Measurements from ENCODE around the gene CSPG5.

Gene CSPG5

DNA sequence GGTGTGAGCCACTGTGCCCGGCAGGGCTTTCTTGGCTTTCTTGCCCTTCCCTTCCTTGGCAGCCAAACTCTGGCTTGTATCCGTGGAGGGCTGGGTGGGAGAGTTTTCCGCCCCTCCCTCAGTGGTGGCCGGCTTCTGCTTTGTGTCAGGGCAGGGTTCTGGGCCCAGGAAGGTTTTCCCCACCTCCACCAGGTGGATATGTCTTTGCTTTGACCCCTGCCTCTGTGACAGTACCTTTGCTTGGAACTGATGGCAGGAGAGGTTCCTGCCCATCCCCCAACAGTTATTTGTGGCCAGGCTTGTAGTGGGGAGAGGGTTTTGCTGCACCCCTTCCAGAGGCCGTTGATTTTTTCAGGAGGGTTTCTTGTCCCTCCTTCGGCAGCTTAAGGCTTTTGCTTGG lies 24.3 kb downstream of the CSPG5 start:
- TF ChIP-seq, protein P1, sequence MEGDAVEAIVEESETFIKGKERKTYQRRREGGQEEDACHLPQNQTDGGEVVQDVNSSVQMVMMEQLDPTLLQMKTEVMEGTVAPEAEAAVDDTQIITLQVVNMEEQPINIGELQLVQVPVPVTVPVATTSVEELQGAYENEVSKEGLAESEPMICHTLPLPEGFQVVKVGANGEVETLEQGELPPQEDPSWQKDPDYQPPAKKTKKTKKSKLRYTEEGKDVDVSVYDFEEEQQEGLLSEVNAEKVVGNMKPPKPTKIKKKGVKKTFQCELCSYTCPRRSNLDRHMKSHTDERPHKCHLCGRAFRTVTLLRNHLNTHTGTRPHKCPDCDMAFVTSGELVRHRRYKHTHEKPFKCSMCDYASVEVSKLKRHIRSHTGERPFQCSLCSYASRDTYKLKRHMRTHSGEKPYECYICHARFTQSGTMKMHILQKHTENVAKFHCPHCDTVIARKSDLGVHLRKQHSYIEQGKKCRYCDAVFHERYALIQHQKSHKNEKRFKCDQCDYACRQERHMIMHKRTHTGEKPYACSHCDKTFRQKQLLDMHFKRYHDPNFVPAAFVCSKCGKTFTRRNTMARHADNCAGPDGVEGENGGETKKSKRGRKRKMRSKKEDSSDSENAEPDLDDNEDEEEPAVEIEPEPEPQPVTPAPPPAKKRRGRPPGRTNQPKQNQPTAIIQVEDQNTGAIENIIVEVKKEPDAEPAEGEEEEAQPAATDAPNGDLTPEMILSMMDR (IDR thresholded peaks at IDR 0.05) = no peak

DNA sequence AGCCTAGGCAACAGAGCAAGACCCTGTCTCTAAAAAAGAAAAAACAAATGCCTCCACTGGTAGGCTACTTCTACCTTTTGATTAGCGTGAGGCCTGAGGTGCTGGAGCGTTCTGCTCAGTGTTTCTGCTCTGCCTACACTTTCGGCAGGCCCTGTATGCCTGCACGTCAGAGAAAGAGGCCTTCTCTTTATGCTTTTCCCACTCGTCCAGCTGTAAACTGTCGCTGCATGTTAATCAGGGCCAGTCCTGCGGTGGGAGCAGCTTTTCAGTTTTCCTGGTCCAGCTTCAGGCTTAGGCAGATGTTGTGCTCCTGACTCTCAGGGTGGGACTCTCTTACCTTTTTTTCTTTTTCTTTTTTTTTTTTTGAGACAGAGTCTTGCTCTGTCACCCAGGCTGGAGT lies 25.3 kb downstream of the CSPG5 start:
- TF ChIP-seq, protein P1 (IDR thresholded peaks at IDR 0.05) = no peak

DNA sequence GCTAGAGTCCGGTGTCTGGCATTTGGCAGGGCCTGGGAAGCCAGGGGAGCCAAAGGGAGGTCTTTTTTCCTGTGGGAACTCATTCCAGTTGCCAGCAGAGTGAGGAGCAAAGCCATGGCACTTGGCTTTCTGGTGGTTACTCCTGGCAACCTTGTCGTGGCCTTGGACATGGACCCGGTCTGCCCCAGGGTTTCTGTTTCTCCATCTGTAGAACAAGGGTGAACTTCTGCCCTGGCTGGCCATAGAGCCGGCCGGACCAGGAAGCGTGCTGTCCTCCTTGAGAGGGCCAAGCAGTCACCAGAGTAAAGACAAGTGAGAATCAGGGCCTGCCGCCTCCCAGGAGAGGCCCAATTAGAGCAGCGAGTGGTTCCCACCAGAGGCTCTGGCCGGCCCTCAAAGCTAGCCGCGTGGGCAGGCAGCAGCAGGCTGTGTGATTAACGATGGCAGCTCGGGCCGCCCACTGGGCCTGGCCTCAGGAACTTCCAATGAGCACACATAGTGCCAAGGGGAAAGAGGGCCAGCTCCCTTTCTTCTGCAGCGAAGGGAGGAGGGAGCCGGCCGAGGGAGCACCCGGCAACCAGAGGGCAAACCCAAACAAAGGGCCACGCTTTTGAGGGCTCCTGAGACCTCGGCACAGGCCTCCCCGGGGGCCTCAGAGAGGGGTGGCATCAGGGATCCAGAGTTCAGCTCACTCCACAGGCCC lies 36.0 kb downstream of the CSPG5 start:
- TF ChIP-seq, protein P1 (IDR thresholded peaks at IDR 0.05) = no peak

DNA sequence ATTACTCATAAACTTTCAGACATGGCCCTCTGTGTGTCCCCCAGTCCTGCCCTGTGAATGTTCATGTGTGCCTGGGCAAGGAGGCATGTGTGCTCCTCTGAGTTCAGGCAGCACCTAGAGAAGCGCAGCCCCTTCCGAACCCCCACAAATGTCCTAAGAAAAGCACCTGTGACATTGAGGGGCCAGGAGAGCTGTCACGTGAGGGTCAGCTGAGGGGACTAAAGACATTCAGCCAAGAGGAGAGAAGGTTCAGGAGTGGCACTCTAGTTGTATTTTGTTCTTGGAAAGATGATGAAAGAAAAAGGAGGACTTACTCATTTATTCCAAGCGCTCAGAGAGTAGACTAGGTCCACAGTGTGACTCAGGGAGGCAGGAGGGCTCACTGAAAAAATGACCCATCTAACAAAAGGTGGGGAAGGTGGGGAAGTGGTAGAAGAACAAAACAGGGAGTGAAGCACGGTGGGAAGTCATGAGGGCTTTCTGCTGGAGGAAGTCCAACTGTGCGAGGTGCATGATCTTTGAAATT lies 37.0 kb downstream of the CSPG5 start:
- TF ChIP-seq, protein P1 (IDR thresholded peaks at IDR 0.05) = no peak

DNA sequence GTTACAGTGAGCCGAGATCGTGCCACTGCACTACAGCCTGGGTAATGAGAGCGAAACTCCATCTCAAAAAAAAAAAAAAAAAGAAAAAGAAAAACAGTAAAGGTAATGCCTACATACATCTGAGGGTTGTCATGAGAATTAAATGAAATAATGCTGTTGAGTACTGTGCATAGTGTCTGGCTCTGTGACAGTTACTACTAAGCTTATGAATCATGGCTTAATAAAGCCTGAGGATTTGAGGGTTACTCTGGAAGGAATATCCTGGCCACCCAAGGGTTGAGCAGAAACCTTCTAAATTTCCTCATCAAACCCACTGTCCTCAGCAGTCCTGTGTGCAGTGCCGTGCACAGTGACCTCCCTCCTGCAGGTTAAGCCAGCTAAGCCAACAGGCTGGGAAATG lies 38.4 kb downstream of the CSPG5 start:
- TF ChIP-seq, protein P1 (IDR thresholded peaks at IDR 0.05) = no peak

DNA sequence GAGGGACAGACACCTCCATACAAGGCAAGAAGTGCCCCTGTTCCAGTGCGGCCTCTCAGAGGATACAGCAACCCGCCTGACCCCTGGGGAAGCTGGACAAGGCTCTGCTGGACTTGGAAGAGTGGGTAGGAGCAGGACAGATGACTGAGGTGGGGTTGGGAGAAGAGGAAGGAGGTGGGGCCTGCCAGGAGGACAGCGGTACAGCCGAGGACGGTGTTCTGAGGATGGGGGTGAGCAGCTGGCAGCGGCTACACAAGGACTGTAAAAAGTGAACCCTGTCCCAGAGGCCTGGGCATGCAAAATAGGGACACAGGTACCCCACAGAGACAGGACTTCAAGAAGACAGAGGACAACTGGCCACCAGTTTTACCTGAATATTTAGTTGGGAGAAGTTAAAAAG lies 41.7 kb downstream of the CSPG5 start:
- TF ChIP-seq, protein P1 (IDR thresholded peaks at IDR 0.05) = no peak

DNA sequence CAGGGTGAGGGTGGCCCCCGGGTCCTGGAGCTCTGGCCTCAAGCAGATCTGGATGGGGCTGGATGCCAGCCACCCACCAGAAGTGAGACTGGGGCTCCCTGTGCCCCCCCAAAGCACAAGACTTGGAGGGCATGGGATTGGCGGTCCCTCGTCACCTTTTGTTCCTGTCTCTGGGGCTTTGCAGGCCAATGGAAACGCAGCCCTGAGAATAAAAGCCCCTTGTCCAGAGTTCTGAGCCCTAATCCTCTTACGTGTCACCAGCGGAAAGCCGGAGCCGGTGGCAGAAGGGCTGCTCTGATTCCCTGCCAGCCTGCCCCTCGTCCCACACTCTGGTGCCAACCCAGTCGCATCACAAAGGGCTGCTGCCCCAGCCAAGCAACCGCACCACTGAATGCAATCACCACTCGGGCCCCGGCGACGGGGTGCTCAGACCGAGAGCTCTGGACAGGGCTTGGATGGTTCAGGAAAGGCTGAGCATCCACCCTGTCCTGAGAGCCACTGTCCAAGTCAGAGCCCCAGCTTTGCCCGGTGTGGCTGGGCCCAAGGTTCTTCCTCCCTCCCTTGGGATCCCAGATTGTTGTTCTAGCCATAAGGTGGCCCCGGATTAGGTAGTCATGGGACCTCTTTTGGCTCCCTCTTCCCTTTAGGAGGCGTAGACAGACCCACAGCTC lies 42.3 kb downstream of the CSPG5 start:
- TF ChIP-seq, protein P1 (IDR thresholded peaks at IDR 0.05) = no peak

All from LNCAP (cell line).